ENCODE measurements around the gene CSNK1A1.
"Not testable (repeated sequence)": the region's sequence is repeated elsewhere in the genome, so short reads cannot be mapped to it uniquely, and the experiment has no call there.

Gene CSNK1A1

DNA sequence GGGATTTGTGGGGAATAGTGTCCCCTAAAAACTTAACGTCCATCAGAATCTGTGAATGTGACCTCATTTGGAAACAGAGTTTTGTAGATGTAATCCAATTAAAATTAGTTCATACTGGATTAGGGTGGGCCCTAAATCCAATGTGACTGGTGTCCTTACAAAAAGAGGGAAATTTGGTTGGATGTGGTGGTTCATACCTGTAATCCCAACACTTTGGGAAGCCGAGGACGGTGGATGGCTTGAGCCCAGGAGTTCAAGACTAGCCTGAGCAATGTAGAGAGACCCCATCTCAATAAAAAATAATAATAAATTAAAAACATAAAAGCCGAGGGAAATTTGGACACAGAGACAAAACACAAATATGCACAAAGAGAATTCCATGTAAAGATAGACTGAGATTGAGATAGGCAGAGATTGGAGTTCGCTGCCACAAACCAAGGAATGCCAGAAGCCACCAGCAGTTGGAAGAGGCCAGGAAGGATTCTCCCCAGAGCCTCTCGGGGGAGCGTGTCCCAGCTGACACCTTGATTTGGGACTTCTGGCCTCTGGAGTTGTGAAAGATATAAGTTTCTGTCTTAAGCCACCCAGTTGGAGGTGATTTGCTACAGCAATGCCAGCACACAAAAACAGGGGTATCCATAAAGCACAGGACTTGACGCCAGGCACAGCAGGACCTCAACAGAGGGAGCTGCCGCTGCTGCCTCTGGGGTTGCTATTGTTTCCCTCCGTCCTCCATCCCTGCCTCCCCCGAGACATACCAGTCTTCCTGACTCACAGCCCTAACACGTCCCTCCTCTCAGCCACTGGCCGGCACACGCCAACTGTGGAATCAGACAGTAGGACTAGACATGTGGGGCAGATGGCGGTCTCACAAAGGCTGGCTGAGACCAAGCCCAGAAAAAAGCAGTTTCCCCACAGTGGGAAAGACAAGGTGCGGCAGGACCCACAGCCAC, 98.3 kb downstream of the CSNK1A1 start:
- no peak for DNase-seq

DNA sequence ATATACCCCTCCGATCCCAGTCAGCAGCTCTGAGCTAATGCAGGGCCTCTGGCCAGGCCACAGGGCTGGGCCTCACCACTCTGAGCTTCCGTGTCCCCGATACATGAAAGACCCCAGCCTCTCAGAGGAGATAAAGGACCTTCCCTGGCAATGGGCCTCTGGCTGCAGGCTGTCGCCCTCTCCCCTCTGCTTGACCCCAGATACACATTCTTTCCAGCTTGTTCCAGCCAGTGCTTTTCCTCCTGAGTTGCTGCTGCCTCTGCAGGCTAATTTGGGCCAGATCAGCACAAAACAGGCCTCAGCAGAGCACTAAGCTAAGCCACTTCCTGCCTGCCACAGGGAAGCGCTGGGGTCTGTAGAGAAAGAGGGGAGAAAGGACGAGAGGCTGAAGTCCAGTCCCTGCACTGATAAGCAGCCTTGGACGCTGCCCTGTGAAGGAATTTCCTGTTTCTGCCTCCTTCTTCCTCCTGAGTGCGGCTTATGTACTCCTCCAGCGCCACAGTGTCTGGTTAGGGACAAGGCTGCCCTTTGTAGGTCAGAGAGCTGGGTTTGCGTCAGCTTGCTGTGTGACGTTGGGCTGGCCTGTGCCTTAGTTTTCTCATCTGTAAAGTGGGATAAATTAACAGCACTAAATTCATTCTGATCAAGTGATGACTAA, 99.1 kb downstream of the CSNK1A1 start:
- DNase-seq: no peak

- DNase-seq: no peak
These were observed 101.0 kb downstream of the CSNK1A1 start for GRCh38 chr5:149450199-149450598.

DNA sequence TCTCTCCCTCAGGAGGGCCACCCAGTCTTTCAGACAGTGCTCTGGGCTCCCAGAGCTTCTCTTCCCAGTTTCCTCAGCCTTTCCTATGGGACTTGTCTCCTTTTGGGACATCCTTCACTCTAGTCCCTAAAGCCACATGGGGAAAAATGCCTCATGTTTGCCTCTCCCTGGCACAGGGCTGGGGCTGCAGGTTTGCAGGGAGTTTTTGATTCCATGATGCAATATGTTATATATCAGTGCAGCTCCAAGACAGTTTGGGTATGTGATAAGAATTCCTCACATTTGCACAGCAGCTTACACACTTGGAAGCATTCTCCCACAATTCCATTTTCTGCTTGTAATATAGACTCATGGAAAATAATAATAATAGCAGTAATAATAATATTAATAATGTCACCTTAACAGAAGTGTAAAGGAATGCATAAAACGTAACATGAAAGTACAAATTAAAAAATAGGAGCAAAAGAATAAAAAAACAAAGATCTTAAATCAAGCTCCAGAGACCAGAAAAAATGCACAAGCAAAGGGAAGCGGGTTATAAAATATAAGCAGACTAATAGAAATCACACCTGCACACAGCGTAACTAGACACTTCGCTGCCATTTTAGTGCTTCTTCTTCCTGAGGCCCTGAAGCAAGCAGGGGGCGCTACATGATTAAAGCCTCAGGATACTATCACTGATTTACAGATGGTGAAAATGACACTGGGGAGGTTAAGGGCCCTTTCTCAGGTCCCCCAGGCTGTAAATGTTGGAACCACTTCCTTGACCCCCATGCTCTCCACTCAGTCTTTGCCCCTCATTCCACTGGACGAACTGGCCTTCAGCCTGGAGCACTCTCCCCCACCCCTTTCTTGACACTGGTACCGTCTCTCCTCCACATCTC, 102.2 kb downstream of the CSNK1A1 start:
- no peak for DNase-seq

DNA sequence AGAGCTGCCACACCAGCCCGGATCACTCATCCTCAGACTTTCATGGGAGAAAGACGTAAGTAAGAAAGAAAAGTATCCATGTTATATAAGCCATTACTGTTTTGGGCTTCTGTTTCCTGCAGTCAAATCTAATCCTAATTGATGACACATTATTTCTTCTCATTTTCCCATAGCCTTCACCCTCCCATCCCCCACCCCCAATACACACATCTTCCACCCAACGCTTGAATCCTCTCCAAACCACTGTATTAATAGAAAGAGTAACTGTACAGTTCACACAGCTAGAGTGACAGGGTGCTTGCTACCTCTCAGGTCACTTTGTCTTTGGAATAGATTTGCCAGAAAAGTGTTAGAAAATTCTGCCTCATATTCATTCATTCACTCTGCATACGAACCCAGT, 102.8 kb downstream of the CSNK1A1 start:
- no peak for DNase-seq

DNA sequence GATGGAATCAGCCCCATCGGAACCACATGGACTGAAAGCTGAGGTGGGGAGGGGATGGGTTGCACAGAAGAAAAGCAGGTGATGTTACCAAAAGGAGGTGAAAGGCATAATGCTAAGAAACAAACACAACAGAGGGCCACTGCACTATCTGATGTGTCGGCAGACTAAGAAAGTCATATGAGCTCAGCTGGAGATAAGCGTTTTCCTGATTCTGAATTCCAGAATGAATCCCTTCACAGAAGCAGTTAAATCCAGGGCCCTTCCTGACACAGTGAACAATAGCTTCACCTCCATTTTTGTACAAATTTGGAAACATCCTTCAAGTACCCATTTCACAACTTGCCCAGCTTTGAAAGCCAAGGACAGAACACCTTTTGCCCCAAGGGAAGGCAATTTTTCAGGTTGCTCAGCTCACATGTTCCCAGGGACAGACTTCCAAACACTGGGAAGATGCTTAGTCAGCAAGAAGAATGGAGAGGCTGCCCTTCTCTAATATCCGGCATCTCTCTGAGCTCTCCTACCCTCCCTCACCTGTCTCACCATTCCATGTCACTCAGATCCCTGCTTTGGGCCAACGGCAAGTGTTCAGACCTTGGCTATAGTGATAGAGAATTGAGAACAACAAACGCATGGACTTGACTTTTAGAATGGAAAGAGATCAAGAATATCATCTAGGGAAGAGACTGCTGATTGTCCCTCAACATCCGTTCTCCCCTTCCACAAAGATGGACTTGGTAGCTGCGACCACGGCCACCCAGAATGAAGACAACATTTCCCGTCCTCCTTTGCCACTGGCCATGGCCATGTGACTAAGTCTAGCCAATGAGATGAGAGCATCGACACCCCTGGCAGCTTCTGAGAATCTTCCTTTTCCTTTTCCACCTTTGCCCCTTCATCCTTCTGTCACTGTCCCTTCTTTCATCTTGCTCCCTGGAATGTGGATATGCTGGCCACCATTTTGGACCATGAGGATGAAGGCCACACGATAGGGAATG, 103.6 kb downstream of the CSNK1A1 start:
- DNase-seq: no peak

DNA sequence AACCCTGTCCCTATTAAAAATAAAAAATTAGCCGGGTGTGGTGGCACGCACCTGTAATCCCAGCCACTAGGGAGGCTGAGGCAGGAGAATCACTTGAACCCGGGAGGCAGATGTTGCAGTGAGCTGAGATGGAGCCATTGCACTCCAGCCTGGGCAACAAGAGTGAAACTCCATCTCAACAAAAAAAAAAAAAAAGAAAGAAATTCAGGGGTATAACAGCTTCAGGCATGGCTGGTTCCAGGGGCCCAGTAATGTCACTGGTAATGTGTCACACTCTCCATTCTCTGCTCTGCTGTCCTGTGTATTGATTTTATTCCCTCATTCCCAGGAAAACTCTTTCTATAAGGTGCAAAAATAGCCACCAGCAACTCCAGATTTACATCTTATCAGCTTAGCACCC, 104.4 kb downstream of the CSNK1A1 start:
- DNase-seq: not testable (repeated sequence)

- no peak for DNase-seq
These were observed 105.4 kb downstream of the CSNK1A1 start for GRCh38 chr5:149445739-149446369.

DNA sequence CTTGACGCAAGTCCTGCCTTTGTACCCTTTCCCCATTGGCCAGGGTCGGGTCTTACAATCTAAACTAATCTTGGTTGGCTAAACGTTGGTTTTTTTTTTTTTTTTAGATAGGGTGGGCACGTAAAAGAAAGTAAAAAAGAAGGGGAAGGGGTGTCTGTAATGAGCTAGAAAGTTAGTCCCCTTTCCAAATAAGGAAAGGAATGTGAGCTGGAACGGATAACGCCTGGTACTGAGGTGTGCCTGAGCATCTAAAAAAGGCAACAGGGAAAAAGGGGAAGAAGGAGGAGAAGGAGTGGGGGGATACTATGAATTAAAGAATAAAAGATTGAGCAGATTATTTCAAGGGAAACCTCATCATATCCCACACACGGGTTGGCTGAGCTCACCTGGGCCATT, 105.9 kb downstream of the CSNK1A1 start:
- DNase-seq: no peak

GRCh38 chr5:149444430-149444829, 106.8 kb downstream of the CSNK1A1 start:
- DNase-seq: not testable (repeated sequence)

GRCh38 chr5:149443210-149443609, 108.0 kb downstream of the CSNK1A1 start:
- DNase-seq: no peak

GRCh38 chr5:149442563-149443182, 108.6 kb downstream of the CSNK1A1 start:
- DNase-seq: peak; percentile 63

Measured in CD4-positive, alpha-beta T cell treated with Interleukin-17A for 1 hour (primary cell).